Measurements from ENCODE around the gene CDH20. TPM values are rescaled to one million over a fixed set of nuclear protein-coding genes. Genes with fewer than 3 reads are reported as not detected.

The CDH20 gene
- total and polyA plus RNA-seq, 2 of the 13 experiments (the other 11 are each of a cell fraction or from before 2014, with no cell fraction given), result not detected

DNA sequence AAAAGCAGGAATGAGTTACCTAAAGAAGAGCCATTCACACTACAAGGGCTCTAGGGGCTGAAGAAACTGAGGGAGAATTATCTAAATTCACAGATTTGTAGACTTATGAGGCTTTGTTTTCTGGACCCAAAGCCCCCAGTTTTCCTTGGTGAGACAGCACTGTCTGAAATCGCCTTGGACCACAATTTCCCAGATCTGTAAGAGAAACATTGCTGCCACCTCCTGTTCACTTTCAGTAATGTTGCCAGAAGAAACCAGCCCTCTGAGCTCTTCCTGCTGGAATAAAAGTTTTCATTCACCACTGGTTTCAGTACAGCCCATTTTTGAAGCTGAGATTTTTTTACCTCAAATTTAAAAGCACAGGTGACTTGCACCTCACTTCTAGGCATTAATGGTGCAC is 169.2 kb downstream of the CDH20 start (continued):
- TF ChIP-seq, protein P1, sequence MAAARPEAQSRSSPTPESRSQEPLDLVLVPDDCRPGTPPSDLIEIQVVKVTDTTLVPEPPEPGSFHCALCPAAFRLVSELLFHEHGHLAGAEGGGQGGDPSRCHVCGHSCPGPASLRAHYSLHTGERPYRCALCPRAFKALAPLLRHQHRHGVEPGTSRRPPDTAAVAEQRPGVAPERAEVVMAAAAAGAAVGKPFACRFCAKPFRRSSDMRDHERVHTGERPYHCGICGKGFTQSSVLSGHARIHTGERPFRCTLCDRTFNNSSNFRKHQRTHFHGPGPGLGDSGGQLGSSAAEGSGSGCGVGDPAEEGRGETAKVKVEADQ (CRISPR knock-in tag; IDR thresholded peaks at IDR 0.05; ENCODE audit: borderline replicate concordance), result no peak
- TF ChIP-seq YY1 (IDR thresholded peaks at IDR 0.05; ENCODE audit: insufficient read depth, insufficient replicate concordance, low read depth, low read length) (no peak), RNF2 (conservative IDR thresholded peaks at IDR 0.05; ENCODE audit: low read depth) (no peak), ZSCAN12 (CRISPR knock-in tag; IDR thresholded peaks at IDR 0.05) (no peak), RBAK (CRISPR knock-in tag; IDR thresholded peaks at IDR 0.05) (no peak), RBFOX2 (IDR thresholded peaks at IDR 0.05; ENCODE audit: low read depth, low read length) (no peak), SCMH1 (CRISPR knock-in tag; IDR thresholded peaks at IDR 0.05; ENCODE audit: borderline replicate concordance) (no peak)

DNA sequence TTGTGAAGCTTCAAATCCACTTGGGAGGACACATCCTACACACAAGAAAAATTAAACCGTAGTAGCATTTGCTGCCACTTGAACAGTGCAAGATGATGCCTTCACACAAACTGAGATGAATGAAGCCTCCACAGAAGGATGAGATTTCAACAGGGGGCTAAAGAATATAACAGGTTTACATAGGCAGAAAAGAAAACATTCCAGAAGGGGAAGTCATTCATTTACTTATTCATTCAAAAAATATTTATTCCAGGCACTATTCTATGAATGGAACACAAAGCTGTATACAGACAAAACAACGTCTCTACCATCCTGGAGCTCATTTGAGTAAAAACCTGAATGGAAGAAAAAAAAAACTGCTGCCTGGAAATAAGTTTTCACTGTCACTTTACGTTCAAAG is 170.5 kb downstream of the CDH20 start:
- in situ Hi-C loops (cut with HindIII; ENCODE audit: extremely low pct_ligation_motif_present, low pct_unique_long_range_greater_than_20kb), result loop anchor here (5.0 to 25.0 kb wide), 3 partner anchors 181 to 819 kb away; no protein-coding TSS in a partner anchor
- no peak for ATAC-seq

More for the DNA sequence above, 170.5 kb downstream of the CDH20 start:
- Histone ChIP-seq H3K27me3 (ENCODE audit: control insufficient read depth in 1 of 2, insufficient read depth in 2 of 2, low read length in 2 of 2) (peaks cover 0 to 3% of the 10 kb centered on the region in 2 experiments; a peak in 1 of 5 replicates), H3K4me1 (ENCODE audit: insufficient read depth, low read length) (no peaks in the 10 kb centered on the region), H3K27ac (ENCODE audit: extremely low read length, insufficient read depth, low read length) (no peak overlapping the region), H3K9ac (ENCODE audit: insufficient read depth, low read depth, low read length) (no peak overlapping the region), H3K4me2 (ENCODE audit: low read depth, low read length) (no peak overlapping the region), H4K20me1 (ENCODE audit: insufficient read depth, low read length) (no peaks in the 10 kb centered on the region), H2AFZ (ENCODE audit: low read length) (no peak overlapping the region), H3K9me3 (ENCODE audit: low read length) (no peaks in the 10 kb centered on the region), H3K79me2 (ENCODE audit: insufficient read depth, low read length) (no peaks in the 10 kb centered on the region), H3K4me3 (replicated peaks in 1 of 3; ENCODE audit: insufficient read depth in 1 of 3, low read depth in 2 of 3, low read length in 3 of 3) (no peak overlapping the region), H3K36me3 (replicated peaks in 1 of 2; ENCODE audit: control insufficient read depth in 1 of 2, insufficient read depth in 2 of 2, low read length in 2 of 2) (no peaks in the 10 kb centered on the region)
- TF ChIP-seq, protein P2, sequence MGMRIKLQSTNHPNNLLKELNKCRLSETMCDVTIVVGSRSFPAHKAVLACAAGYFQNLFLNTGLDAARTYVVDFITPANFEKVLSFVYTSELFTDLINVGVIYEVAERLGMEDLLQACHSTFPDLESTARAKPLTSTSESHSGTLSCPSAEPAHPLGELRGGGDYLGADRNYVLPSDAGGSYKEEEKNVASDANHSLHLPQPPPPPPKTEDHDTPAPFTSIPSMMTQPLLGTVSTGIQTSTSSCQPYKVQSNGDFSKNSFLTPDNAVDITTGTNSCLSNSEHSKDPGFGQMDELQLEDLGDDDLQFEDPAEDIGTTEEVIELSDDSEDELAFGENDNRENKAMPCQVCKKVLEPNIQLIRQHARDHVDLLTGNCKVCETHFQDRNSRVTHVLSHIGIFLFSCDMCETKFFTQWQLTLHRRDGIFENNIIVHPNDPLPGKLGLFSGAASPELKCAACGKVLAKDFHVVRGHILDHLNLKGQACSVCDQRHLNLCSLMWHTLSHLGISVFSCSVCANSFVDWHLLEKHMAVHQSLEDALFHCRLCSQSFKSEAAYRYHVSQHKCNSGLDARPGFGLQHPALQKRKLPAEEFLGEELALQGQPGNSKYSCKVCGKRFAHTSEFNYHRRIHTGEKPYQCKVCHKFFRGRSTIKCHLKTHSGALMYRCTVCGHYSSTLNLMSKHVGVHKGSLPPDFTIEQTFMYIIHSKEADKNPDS (CRISPR knock-in tag; IDR thresholded peaks at IDR 0.05), result no peak
- TF ChIP-seq, protein P3, sequence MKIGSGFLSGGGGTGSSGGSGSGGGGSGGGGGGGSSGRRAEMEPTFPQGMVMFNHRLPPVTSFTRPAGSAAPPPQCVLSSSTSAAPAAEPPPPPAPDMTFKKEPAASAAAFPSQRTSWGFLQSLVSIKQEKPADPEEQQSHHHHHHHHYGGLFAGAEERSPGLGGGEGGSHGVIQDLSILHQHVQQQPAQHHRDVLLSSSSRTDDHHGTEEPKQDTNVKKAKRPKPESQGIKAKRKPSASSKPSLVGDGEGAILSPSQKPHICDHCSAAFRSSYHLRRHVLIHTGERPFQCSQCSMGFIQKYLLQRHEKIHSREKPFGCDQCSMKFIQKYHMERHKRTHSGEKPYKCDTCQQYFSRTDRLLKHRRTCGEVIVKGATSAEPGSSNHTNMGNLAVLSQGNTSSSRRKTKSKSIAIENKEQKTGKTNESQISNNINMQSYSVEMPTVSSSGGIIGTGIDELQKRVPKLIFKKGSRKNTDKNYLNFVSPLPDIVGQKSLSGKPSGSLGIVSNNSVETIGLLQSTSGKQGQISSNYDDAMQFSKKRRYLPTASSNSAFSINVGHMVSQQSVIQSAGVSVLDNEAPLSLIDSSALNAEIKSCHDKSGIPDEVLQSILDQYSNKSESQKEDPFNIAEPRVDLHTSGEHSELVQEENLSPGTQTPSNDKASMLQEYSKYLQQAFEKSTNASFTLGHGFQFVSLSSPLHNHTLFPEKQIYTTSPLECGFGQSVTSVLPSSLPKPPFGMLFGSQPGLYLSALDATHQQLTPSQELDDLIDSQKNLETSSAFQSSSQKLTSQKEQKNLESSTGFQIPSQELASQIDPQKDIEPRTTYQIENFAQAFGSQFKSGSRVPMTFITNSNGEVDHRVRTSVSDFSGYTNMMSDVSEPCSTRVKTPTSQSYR (CRISPR knock-in tag; IDR thresholded peaks at IDR 0.05; ENCODE audit: borderline replicate concordance), result no peak
- no peak for TF ChIP-seq DMAP1 (CRISPR knock-in tag; IDR thresholded peaks at IDR 0.05)
- TF ChIP-seq SRSF4 (IDR thresholded peaks at IDR 0.05; ENCODE audit: low read depth, low read length, poor library complexity, severe bottlenecking), result no peak
- TF ChIP-seq, protein P4, sequence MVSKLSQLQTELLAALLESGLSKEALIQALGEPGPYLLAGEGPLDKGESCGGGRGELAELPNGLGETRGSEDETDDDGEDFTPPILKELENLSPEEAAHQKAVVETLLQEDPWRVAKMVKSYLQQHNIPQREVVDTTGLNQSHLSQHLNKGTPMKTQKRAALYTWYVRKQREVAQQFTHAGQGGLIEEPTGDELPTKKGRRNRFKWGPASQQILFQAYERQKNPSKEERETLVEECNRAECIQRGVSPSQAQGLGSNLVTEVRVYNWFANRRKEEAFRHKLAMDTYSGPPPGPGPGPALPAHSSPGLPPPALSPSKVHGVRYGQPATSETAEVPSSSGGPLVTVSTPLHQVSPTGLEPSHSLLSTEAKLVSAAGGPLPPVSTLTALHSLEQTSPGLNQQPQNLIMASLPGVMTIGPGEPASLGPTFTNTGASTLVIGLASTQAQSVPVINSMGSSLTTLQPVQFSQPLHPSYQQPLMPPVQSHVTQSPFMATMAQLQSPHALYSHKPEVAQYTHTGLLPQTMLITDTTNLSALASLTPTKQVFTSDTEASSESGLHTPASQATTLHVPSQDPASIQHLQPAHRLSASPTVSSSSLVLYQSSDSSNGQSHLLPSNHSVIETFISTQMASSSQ (IDR thresholded peaks at IDR 0.05; ENCODE audit: low read depth), result no peak
- TF ChIP-seq, protein P4 (CRISPR knock-in tag; IDR thresholded peaks at IDR 0.05; ENCODE audit: borderline replicate concordance), result no peak
- TF ChIP-seq ZNF143 (CRISPR knock-in tag; IDR thresholded peaks at IDR 0.05), result no peak
- FAIRE-seq (no peak), DNase-seq (ENCODE audit: low spot score) (no peak)
- intact Hi-C loops (cut with micrococcal nuclease; ENCODE audit: unreplicated experiment), result loop anchor here (2.0 kb wide), 2 partner anchors 415 to 819 kb away; no protein-coding TSS in a partner anchor
- no TSS peak for BruUV-seq (replicated peaks)
- CTCF ChIA-PET (ENCODE audit: low intra/inter-chr PET ratio, low total read pairs), result interaction anchor here (1.6 to 4.1 kb wide), 2 partner anchors 181 to 1516 kb away, joined by 3 to 41 read pairs; no protein-coding TSS in a partner anchor
- 20% methylated on average over 3 of the region's 3 CpGs for WGBS (ENCODE audit: low lambda C conversion rate)
- POLR2A ChIA-PET, result no interaction called here
